Stimulated activated CD4-positive, alpha-beta T cell treated with anti-CD3 and anti-CD28 coated beads, Interleukin-12 subunit alpha, Interleukin-12 subunit beta, amount 100 ng/mL, for 48 hours (primary cell): ENCODE results near the gene NPLOC4.

Experiments used
- DNase-seq, 3 donors: peaks; one replicate each; pipeline ENCODE4 v3.0.0-alpha.2; 2020; ENCODE audit warnings: low read depth in 2 of 3, low spot score in 1 of 3

The NPLOC4 gene

GRCh38 chr17:81664051-81664470 is 27.1 kb upstream of the NPLOC4 start:
- DNase-seq = no peak

- DNase-seq = no peak
Observed at GRCh38 chr17:81662002-81662401, 25.1 kb upstream of the NPLOC4 start.

- DNase-seq = no peak
Observed at GRCh38 chr17:81660441-81660840, 23.5 kb upstream of the NPLOC4 start.

GRCh38 chr17:81659038-81659437 is 22.1 kb upstream of the NPLOC4 start:
- no peak for DNase-seq

- DNase-seq = no peak
Observed at GRCh38 chr17:81656835-81657234, 19.9 kb upstream of the NPLOC4 start.

GRCh38 chr17:81656118-81656743 is 19.3 kb upstream of the NPLOC4 start, which contains the start of gene PDE6G:
Gene PDE6G (minus strand): TSS chr17:81656542. CDS start chr17:81653305, 3,237 bp downstream.
- DNase-seq = no peak

- no peak for DNase-seq
Observed at GRCh38 chr17:81655378-81656117, 18.6 kb upstream of the NPLOC4 start.

GRCh38 chr17:81652906-81653771 is 16.2 kb upstream of the NPLOC4 start:
- no peak for DNase-seq

- DNase-seq = no peak
Observed at GRCh38 chr17:81651692-81652091, 14.8 kb upstream of the NPLOC4 start.

GRCh38 chr17:81650951-81651350 is 14.0 kb upstream of the NPLOC4 start:
- DNase-seq = no peak

- no peak for DNase-seq
Observed at GRCh38 chr17:81648707-81649085, 11.8 kb upstream of the NPLOC4 start.

GRCh38 chr17:81648013-81648706 is 11.2 kb upstream of the NPLOC4 start:
- DNase-seq = no peak

GRCh38 chr17:81647640-81648012 is 10.7 kb upstream of the NPLOC4 start:
- no peak for DNase-seq

GRCh38 chr17:81646869-81647600 is 10.1 kb upstream of the NPLOC4 start:
- DNase-seq = no peak

GRCh38 chr17:81644976-81645952 is 8.4 kb upstream of the NPLOC4 start:
- DNase-seq = no peak

GRCh38 chr17:81644496-81644895 is 7.6 kb upstream of the NPLOC4 start:
- no peak for DNase-seq

- no peak for DNase-seq
Observed at GRCh38 chr17:81641825-81642489, 5.0 kb upstream of the NPLOC4 start.

GRCh38 chr17:81640011-81640410 is 3.1 kb upstream of the NPLOC4 start:
- no peak for DNase-seq

GRCh38 chr17:81638683-81639082 is 1.8 kb upstream of the NPLOC4 start:
- no peak for DNase-seq
